ENCODE results near the gene ADAM15. TPM values are rescaled to one million over a fixed set of nuclear protein-coding genes. Genes with fewer than 3 reads are reported as not detected.

The ADAM15 gene, protein sequence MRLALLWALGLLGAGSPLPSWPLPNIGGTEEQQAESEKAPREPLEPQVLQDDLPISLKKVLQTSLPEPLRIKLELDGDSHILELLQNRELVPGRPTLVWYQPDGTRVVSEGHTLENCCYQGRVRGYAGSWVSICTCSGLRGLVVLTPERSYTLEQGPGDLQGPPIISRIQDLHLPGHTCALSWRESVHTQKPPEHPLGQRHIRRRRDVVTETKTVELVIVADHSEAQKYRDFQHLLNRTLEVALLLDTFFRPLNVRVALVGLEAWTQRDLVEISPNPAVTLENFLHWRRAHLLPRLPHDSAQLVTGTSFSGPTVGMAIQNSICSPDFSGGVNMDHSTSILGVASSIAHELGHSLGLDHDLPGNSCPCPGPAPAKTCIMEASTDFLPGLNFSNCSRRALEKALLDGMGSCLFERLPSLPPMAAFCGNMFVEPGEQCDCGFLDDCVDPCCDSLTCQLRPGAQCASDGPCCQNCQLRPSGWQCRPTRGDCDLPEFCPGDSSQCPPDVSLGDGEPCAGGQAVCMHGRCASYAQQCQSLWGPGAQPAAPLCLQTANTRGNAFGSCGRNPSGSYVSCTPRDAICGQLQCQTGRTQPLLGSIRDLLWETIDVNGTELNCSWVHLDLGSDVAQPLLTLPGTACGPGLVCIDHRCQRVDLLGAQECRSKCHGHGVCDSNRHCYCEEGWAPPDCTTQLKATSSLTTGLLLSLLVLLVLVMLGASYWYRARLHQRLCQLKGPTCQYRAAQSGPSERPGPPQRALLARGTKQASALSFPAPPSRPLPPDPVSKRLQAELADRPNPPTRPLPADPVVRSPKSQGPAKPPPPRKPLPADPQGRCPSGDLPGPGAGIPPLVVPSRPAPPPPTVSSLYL
- 102 and 125 TPM in 2 replicates for total RNA-seq (2014; rRNA removed; shearing (Covaris generic); ENCODE audit: low replicate concordance)

DNA sequence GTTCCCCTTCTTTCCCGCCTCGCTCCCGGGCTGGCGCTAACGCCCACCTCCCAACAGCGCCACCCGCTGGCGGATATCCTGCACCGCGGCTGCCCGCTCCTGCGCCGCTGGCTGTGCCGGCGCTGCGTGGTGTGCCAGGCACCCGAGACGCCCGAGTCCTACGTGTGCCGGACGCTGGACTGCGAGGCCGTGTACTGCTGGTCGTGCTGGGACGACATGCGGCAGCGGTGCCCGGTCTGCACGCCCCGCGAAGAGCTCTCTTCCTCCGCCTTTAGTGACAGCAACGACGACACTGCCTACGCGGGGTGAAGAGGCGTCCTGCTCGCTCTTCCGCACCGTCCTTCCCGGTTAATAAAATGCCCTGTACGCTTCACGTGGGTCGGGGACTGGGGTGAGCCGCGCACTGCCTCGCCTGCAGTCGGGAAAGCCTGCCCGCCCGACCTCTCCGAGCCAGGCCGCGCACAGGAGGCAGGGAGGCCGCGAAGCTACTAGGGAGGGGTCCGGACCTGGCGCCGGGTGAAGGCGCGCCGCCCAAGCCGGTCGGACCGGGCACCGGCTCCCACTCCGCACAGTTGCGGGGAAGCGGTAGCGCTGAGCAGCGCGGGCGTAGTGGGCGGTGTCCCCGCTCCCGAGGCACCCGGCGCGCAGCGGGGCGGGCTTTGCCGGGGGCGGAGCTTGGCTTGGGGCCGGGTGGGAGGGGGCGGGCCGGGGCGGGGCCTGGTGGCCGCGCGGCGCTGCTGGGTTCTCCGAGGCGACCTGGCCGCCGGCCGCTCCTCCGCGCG is at the start of gene ADAM15:
TSS of gene ADAM15 (plus strand) at position 757 of the 782 bp plus-strand sequence. CDS start 71 bp downstream, outside the sequence.
- DNase-seq (ENCODE audit: low read depth) = peak; percentile 82
- in situ Hi-C loops (cut with HindIII; ENCODE audit: low pct_unique_long_range_greater_than_20kb, low sequenced_read_pairs) = no loop called here

DNA sequence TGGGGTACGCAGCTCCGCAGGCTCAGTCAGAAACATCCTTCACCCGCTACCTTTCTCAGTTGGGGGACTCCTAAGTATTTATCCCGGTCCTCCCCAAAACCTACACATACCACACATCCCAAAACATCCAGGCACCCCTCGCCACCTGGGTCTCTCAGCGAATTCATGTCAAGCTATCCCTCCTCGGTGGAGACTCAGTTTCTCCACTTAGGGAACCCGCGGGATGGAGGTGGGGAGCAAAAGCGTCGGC is 49.8 kb upstream of the ADAM15 start:
- DNase-seq (ENCODE audit: low read depth) = no peak
- in situ Hi-C loops (cut with HindIII; ENCODE audit: low pct_unique_long_range_greater_than_20kb, low sequenced_read_pairs) = no loop called here

DNA sequence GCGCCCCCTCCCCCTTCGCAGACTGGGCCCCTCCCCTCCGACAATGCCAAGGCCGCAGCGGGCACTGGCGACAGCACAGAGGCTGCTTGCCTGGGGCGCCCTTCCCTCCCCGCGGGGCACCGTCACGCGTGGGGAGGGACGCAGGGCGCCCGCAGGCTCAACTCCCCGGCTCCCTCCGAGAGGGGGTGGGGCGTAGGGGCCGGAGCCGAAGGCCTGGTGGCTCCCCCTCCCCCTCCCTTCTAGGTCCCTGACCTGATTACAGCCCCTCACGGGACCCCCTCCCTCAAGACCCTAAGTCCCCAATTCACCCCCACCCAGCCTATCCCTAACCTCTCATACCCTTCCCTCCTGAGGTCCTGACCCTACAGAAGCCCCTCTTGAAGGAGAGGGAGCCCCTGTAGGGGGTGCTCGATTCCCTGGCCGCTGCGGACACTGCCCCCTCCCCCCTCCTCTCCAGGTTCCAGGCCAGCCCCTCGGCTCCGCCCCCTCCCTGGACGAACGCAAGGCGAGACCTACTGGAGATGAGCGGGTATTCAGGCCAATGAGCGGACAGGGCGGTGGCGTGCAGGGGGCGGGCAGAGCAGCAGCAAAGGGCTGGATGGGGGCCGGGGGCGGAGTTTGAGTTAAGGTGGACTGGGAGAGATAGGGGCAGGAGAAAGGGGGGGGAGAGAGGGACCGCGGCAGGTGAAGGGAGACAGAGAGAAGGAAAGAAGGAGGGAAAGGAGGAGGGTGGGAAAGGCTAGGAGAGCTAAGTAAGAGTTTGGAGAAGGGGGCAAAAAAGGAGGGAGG is 49.2 kb upstream of the ADAM15 start:
- in situ Hi-C loops (cut with HindIII; ENCODE audit: low pct_unique_long_range_greater_than_20kb, low sequenced_read_pairs) = no loop called here
- DNase-seq (ENCODE audit: low read depth) = peak; percentile 93

DNA sequence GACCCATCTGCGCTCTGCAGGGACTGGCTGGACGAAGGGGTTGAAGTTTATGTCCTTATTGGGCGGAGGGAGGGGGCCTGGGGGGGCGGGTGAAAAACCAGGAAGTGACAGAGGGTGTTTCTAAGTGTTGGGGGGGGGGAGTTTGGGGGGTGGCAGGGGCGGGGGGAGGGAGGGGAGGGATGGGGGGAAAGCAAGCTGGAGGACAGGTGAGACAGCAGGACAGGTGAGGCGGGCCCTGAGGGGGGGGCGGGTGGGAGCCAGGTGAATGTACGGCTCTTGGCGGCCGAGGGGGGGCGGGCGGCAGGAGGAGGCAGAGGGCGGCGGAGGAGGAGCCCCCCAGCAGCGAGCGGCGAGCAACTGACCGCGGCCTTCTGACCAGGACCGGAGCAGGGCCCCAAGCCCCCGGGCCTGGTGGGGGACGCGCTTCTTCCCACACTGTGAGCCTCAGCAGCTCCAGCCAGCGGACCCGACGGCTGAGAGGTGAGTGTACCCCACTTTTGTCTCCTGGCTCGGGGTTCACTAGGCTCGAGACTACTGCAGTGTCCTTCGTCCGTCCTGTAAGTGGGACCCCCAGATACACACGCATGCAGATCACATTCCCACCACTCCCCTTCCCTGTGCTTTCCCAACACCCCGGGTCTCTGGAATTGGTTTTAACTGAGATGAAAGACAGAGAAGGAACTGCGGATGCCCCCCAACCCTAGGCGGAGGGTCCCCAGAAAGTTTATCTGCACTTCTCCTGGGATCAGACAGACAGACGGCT is 48.5 kb upstream of the ADAM15 start, which contains the start of gene ZBTB7B:
TSS of gene ZBTB7B (plus strand) at position 339 of the 763 bp plus-strand sequence. CDS start 11,859 bp downstream, outside the sequence.
- DNase-seq (ENCODE audit: low read depth) = peak; percentile 32
- in situ Hi-C loops (cut with HindIII; ENCODE audit: low pct_unique_long_range_greater_than_20kb, low sequenced_read_pairs) = no loop called here

DNA sequence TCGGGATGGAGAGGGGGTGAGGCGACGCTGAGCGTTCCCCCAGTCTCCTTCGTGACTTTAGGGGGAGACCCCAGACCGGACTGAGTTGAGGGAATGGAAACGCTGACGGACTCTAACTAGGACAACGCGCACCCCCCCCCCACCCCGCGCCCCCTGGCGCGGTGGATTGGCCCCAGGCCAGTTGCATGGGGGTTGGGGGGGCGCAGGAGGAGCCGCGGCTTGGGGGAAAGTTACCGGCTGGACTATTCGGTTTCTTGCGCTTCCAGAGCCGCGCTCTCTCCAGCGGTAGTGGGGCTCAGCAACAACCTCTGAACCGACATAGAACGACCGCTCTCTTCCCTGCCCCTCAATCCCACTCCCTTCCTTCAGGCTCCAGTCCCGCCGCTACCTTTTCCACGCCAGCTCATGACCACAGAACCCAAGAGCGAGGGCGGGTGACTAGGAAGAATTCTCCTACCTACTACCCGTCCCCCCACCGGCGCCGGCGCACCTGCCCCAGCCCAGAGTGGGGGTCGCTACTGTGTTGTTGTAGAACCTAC is 47.8 kb upstream of the ADAM15 start:
- in situ Hi-C loops (cut with HindIII; ENCODE audit: low pct_unique_long_range_greater_than_20kb, low sequenced_read_pairs) = no loop called here
- peak; percentile 27 for DNase-seq (ENCODE audit: low read depth)

DNA sequence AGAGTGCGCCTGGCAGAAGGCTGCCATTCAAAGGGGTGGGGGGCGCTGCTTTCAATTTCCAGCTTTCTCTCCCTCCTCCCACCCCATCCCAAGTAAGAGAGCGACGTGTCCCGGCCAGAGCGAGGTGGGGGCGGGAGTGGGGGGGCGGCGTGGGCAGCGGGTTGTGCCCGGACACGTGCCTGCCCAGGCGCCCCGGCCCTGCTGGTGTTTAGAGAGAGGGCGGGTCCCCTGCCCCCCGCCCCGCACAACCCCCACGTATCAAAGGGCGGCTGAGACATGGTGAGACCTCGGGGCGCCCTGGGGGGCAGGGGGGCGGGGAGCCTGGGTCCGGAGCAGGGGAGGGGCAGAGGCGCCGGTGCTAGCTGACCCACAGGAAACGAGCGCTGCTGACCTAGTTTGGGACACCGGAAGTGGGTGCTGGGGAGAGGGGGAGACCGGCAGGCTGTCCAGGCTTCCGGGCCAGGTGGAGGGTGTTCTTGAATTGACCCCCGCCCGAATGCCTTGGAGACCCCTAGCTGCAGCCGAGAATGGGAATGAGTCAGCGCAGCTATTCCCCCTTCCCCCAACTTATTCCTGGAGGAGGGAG is 47.3 kb upstream of the ADAM15 start:
- peak; percentile 26 for DNase-seq (ENCODE audit: low read depth)
- in situ Hi-C loops (cut with HindIII; ENCODE audit: low pct_unique_long_range_greater_than_20kb, low sequenced_read_pairs) = no loop called here

DNA sequence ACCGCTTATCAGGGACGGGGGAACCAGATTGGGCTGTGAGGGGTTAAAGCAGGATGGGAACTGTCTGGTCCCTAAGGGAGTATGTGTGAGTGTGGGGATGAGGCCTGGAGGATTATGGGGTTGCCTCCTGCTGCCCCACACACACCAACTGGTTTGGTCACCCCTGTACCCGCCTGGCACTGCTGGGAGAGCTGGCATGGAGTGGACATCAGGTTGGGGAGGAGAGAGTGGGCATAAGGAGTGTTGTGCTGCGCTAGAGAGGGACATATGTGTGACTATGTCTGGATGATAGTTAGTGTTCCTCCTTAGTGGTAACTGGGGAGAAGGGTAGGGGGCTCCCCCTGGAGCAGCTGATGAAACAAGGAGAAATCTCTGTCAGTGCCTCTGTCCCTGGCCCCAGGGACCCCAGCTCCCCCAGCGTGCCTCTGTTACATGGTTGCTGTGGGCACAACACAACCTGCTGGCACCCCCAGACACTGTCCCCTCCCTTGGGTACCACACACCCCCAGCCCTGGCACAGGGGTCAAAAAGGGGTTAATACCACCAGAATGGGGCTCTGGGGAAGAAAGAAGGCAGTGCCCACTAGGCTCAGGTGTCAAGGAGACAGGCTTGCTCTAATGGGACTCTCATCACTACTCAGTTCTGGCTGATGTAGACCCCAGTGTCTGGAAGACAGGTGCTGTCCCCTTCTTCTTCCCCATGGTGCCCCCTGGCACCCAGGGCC is 46.6 kb upstream of the ADAM15 start:
- in situ Hi-C loops (cut with HindIII; ENCODE audit: low pct_unique_long_range_greater_than_20kb, low sequenced_read_pairs) = no loop called here
- DNase-seq (ENCODE audit: low read depth) = no peak

DNA sequence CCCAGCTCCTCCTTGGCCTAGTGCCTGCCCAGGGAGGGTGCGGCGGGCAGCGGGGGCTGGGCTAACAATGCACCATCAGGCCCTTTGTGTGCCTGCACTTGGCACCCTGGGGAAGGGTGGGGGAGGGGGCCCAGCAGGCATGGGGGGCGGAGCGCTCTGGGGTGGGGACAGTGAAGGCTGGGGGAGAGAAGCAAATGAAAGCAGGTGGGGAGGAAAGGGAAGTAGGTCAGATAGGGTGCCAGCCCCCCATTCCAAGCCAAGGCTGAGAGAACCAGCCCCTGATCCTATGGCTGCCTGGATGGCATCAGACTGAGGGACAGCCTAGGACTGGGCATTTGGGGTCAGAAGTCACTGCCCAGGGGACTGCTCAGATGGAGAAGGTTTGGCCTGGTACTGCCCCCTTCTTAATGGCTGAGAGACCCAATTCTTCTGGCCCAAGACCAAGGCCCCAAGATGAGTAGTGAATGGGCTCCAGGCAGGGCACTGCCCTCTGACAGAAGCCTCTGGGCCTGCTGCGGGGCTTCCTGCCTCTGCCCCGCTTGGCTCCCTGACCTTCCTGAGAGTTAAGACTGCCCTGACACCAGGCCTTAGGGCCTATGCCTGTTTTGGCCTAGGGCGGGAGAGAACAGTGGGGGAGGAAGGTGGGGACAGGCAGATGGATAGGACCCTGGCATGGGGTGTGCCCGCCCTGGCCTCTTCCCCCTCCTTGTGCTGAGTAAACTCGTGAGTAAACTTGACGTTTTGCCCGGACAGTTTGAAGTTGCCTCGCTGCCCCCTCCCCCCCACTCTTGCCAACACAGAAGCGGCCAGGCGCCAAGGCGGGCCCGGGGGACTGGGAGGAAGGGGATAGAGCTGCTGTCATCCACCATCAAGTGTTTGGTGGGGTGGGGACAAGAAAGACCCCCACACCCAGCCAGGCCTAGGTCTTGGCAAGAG is 45.8 kb upstream of the ADAM15 start:
- no peak for DNase-seq (ENCODE audit: low read depth)
- in situ Hi-C loops (cut with HindIII; ENCODE audit: low pct_unique_long_range_greater_than_20kb, low sequenced_read_pairs) = no loop called here

DNA sequence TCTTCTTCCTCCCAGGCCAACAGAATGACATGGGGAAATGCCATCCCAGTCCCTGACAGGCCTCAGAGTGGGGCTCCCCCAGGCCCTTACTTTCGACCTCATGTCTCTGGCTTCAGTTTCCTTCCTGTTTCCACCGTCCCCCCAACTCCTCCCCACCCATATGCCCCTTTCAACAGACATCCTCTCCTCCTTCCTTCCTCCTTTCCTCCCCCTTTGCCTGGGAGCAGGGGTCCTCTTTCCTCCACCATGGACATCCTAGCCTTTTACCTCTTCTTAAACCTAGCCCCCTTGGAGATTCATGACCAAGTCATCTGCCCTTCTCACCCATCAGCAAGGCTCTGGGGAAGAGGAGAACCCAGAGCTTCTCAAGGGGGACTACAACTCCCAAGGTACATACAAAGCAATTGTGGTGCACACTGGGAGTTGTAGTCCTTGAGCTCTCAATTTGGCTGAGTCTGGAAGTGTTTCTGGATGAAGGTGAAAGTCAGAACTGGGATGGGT is 44.5 kb upstream of the ADAM15 start:
- DNase-seq (ENCODE audit: low read depth) = no peak
- in situ Hi-C loops (cut with HindIII; ENCODE audit: low pct_unique_long_range_greater_than_20kb, low sequenced_read_pairs) = no loop called here

DNA sequence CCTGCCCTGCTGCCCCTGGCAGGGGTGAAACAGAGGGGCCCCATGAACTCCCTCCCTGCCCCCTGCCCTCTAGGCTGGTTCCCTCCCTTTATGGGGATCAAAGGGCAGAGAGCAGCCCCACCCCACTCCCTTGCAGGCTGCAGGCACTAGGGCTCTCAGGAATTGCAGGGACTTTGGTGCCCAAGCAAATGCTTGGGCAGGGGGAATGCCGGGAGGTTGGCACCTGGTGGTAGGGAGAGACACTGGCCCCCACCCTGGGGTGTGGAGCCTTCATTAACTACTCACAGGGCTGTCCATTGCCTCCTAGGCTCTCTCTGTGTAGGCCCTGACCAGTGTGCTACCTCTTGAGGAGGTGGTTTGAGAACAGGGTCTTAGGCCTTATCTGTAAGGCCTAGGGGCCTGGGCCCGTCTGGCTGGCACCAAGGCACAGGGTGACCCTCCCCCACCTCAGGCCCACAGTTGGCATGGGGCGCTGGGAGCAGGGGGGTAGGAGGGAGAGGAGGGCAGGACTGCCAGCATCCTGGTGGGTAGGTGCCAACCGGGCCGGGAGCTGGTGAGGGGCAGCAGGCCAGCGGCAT is 43.8 kb upstream of the ADAM15 start:
- DNase-seq (ENCODE audit: low read depth) = no peak
- in situ Hi-C loops (cut with HindIII; ENCODE audit: low pct_unique_long_range_greater_than_20kb, low sequenced_read_pairs) = no loop called here

DNA sequence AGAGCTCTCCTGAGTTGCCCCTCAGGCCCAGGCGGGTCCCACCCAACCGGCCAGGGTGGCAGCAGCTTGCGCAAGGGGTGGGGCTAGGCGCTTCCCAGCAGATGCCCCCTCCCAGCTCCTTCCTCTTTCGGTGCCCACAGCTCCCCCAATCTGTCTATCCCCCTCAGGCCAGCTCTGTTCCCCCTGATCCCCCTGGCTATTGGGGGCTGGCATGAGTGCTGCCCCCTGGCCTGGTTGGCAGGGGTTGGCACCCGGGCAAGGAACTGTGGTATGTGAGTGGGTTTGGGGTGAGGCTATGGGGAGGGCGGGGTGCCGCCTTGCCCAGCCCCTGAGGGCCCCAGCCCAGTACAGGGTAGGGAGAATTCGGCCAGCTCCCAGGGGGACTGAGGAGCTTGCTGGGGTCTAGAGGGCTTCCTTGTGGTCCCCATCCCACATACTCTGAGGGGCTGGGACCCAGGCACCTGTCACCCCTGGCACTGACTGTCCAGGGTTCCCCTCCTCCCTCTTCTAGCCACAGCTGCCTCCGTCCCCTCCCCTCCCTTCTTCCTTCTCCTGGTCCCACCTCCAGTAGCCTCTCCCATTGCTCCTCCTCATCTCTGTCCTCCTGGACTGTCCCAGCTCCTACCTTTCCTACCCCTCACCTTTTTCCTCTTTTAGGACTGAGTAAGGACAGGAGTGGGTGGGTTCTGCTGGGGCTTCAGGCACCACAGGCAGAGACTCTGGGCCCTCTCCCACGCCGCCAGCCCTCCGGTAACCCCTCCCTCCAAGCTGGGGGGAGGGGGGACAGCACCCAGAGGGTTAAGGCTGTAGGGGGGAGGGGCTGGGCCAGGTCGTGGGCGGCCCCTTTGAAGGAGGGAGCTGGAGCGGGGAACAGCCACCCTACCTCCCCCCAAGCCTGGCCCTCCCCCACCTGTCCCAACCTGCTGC is 42.8 kb upstream of the ADAM15 start:
- DNase-seq (ENCODE audit: low read depth) = no peak
- in situ Hi-C loops (cut with HindIII; ENCODE audit: low pct_unique_long_range_greater_than_20kb, low sequenced_read_pairs) = no loop called here

DNA sequence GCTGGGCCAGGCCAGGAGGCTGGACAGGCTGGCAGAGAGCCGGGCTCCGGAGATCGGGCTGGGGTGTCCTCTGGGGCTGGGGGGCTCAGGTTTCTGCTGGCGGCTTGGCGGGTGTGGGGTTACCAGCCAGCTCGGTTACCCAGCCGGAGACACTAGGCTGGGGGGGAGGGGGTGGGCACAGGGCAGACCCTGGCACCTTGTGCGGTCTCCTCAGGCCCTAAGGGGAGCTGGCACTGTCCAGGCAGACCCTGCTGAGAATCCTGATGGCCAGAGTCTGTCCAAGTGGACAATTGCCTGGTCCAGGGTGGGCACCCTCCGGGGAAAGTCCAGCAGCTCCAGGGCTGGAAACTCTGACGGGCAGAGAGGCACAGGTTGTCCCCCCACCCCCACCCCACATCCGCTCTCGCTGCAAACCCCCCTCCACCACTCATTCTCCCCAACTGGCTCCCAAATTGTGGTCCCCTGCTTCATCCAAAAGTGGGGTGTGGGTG is 41.9 kb upstream of the ADAM15 start:
- no peak for DNase-seq (ENCODE audit: low read depth)
- in situ Hi-C loops (cut with HindIII; ENCODE audit: low pct_unique_long_range_greater_than_20kb, low sequenced_read_pairs) = no loop called here

DNA sequence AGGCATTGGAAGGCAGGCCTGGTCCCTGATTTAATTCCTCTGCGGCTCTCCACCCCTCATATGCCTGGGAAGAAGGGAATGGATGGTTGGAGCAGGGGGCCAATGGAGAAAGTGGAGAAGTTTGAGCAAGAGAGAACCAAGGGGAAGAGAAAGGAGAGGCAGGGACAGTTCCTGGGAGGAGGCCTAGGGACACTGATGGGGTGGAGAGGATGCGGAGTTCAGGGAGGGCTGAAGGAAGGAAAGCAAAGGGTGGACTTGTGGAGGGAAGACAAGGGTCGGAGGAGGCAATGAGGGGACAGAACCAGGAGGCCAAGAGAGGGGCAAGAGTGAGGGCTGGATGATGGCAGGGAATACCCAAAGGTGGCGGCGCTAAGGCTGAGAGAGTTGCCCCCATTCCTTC is 41.4 kb upstream of the ADAM15 start:
- no peak for DNase-seq (ENCODE audit: low read depth)
- in situ Hi-C loops (cut with HindIII; ENCODE audit: low pct_unique_long_range_greater_than_20kb, low sequenced_read_pairs) = no loop called here

All from Caki2 (cell line).